Tibial nerve (tissue), 4 donors: ENCODE measurements around the gene SLC66A3.

Source experiments
- EP300 ChIP-seq, 2 donors: sonication (generic); formaldehyde crosslinking; IDR thresholded peaks; one replicate each; pipeline ENCODE4 v1.6.1; 2017; ENCODE audit warnings: antibody characterized with exemption in 2 of 2, mild to moderate bottlenecking in 1 of 2
- POLR2A ChIP-seq, 2 donors: fragments of 450-650 bp; IDR thresholded peaks; one replicate each; pipeline ENCODE4 v1.6.1; 2017; ENCODE audit warnings: antibody characterized with exemption in 2 of 2, mild to moderate bottlenecking in 2 of 2, moderate library complexity in 2 of 2
- TF ChIP-seq, protein P1 (sequence below), 5 experiments: fragments of 200-600 bp in 3 of 5; fragments of 450-650 bp in 2 of 5; sonication (generic) in 3 of 5; IDR thresholded peaks; one replicate each; pipeline ENCODE4 v1.5.1; 2016 to 2019; ENCODE audit warnings: antibody characterized with exemption in 5 of 5, mild to moderate bottlenecking in 3 of 5, moderate library complexity in 2 of 5

DNA sequence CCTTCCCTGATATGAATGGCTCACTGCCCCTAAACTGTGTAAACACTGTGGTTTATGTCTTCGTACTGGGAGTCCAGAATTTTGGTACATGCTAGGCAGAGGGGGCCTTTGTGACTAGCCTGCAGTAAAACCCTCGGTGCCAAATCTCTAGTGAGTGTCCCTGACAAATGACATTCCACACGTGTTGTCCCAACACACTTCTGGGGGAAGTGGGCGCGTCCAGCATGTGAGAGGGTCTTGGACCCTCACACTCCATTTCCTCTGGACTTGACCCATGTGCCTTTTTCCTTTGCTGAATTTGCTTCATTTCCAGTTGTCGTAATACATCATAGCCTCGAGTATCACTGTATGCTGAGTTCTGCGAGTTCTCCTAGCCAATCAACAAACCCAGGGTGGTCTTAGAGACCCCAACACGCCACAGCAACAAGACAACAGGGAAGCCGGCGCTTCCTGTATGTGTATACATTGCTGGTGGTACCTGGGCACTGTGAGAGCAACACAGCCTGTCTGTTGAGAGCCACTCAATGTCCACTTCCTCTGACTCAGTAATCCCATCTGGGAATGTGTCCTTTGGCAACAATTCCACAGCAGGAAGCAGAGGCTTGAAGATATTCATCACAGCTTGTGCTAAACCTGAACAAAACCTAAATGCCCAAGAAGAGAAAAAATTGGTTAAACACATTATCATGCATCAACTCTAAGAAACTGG lies 26.9 kb upstream of the SLC66A3 start:
- TF ChIP-seq, protein P1, sequence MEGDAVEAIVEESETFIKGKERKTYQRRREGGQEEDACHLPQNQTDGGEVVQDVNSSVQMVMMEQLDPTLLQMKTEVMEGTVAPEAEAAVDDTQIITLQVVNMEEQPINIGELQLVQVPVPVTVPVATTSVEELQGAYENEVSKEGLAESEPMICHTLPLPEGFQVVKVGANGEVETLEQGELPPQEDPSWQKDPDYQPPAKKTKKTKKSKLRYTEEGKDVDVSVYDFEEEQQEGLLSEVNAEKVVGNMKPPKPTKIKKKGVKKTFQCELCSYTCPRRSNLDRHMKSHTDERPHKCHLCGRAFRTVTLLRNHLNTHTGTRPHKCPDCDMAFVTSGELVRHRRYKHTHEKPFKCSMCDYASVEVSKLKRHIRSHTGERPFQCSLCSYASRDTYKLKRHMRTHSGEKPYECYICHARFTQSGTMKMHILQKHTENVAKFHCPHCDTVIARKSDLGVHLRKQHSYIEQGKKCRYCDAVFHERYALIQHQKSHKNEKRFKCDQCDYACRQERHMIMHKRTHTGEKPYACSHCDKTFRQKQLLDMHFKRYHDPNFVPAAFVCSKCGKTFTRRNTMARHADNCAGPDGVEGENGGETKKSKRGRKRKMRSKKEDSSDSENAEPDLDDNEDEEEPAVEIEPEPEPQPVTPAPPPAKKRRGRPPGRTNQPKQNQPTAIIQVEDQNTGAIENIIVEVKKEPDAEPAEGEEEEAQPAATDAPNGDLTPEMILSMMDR (IDR thresholded peaks at IDR 0.05), result no peak
- TF ChIP-seq EP300 (IDR thresholded peaks at IDR 0.05) (no peak), POLR2A (IDR thresholded peaks at IDR 0.05) (no peak)
